K562 (cell line): ENCODE data around the gene RNF207. TPM values are rescaled to one million over a fixed set of nuclear protein-coding genes. Genes with fewer than 3 reads are reported as not detected.

Source experiments
- ASH1L ChIP-seq: fragments of 450-650 bp; IDR thresholded peaks from 2 replicates; pipeline ENCODE4 v1.6.1; 2018; ENCODE audit warnings: borderline replicate concordance, mild to moderate bottlenecking, low read depth; ENCODE audit not compliant: partially characterized antibody
- BRCA1 ChIP-seq, 2 experiments: fragments of 450-650 bp in 1 of 2; sonication (generic) in 1 of 2; formaldehyde crosslinking in 1 of 2; IDR thresholded peaks; 2 replicates each; pipeline versions ENCODE4 v1.5.0 to v1.6.1; 2017 to 2020; ENCODE audit warnings: mild to moderate bottlenecking in 1 of 2, missing genetic modification reagents in 1 of 2
- COPS2 ChIP-seq: fragments of 450-650 bp; conservative IDR thresholded peaks from 2 replicates; pipeline ENCODE4 v1.6.1; 2016; ENCODE audit warnings: mild to moderate bottlenecking, moderate library complexity
- ETS2 ChIP-seq: IDR thresholded peaks from 2 replicates; pipeline ENCODE4 v1.6.1; 2016; ENCODE audit warnings: borderline replicate concordance, missing genetic modification characterization, mild to moderate bottlenecking, moderate library complexity, missing compliant biosample characterization; ENCODE audit not compliant: poor library complexity, severe bottlenecking
- FOXA3 ChIP-seq, 2 experiments: fragments of 450-650 bp in 1 of 2; sonication (generic) in 1 of 2; formaldehyde crosslinking; IDR thresholded peaks in 1 of 2; conservative IDR thresholded peaks in 1 of 2; 2 replicates each; pipeline versions ENCODE4 v1.4.0 to v1.8.0; 2020 to 2022; ENCODE audit warnings: mild to moderate bottlenecking in 2 of 2, missing genetic modification reagents in 1 of 2
- MECOM ChIP-seq: fragments of 250-450 bp; sonication (Bioruptor Pico); IDR thresholded peaks from 2 replicates; pipeline ENCODE4 v1.8.0; 2022; ENCODE audit warnings: inconsistent platforms
- NR0B1 ChIP-seq: fragments of 450-650 bp; IDR thresholded peaks from one replicate; pipeline ENCODE4 v1.6.1; 2018; ENCODE audit warnings: mild to moderate bottlenecking, moderate library complexity; ENCODE audit not compliant: partially characterized antibody
- NR2C2 ChIP-seq, 2 experiments: fragments of 200-800 bp in 1 of 2; sonication (Bioruptor generic) in 1 of 2; sonication (generic) in 1 of 2; formaldehyde crosslinking in 1 of 2; IDR thresholded peaks; 2 replicates each; pipeline versions ENCODE4 v1.6.1 to v1.8.0; 2016 to 2022; ENCODE audit warnings: mild to moderate bottlenecking in 1 of 2, missing compliant biosample characterization in 1 of 2, missing genetic modification characterization in 1 of 2, missing genetic modification reagents in 1 of 2
- PBX2 ChIP-seq, 2 experiments: IDR thresholded peaks in 1 of 2; conservative IDR thresholded peaks in 1 of 2; 2 replicates each; pipeline ENCODE4 v1.6.1; 2016; ENCODE audit warnings: low read depth in 2 of 2, mild to moderate bottlenecking in 1 of 2, missing compliant biosample characterization in 1 of 2, missing genetic modification characterization in 1 of 2, moderate library complexity in 1 of 2
- RBM14 ChIP-seq: fragments of 200-400 bp; formaldehyde crosslinking; IDR thresholded peaks from 2 replicates; pipeline ENCODE4 v1.6.1; 2018; ENCODE audit warnings: low read depth, mild to moderate bottlenecking, low read length, moderate library complexity, borderline replicate concordance; ENCODE audit not compliant: insufficient read depth
- RUNX1 ChIP-seq: sonication (generic); IDR thresholded peaks from 2 replicates; pipeline ENCODE4 v1.6.1; 2016; ENCODE audit warnings: antibody characterized with exemption, low read depth
- SMAD3 ChIP-seq: fragments of 450-650 bp; formaldehyde crosslinking; conservative IDR thresholded peaks from 2 replicates; pipeline ENCODE4 v1.4.0; 2020; ENCODE audit warnings: mild to moderate bottlenecking
- STAG1 ChIP-seq: sonication (generic); formaldehyde crosslinking; IDR thresholded peaks from 2 replicates; pipeline ENCODE4 v1.5.0; 2020; ENCODE audit warnings: missing genetic modification reagents, borderline replicate concordance
- TAF15 ChIP-seq: fragments of 200-400 bp; formaldehyde crosslinking; IDR thresholded peaks from 2 replicates; pipeline ENCODE4 v1.6.1; 2017; ENCODE audit warnings: mild to moderate bottlenecking, low read depth, low read length, moderate library complexity
- TBL1XR1 ChIP-seq, 2 experiments: IDR thresholded peaks; 2 replicates each; pipeline ENCODE4 v1.6.1; 2012; ENCODE audit warnings: improper control_type of control experiment in 2 of 2, low read length in 2 of 2, mild to moderate bottlenecking in 1 of 2
- ZNF175 ChIP-seq: fragments of 200-800 bp; sonication (Bioruptor generic); IDR thresholded peaks from 2 replicates; pipeline ENCODE4 v1.6.1; 2016; ENCODE audit warnings: low read depth, mild to moderate bottlenecking, missing genetic modification characterization, missing compliant biosample characterization
- ZNF280B ChIP-seq: fragments of 250-450 bp; sonication (Bioruptor Pico); IDR thresholded peaks from 2 replicates; pipeline ENCODE4 v1.5.1; 2021; ENCODE audit warnings: mild to moderate bottlenecking
- ZNF57 ChIP-seq: fragments of 450-650 bp; formaldehyde crosslinking; IDR thresholded peaks from 2 replicates; pipeline ENCODE4 v1.4.0; 2020; ENCODE audit warnings: mild to moderate bottlenecking, moderate library complexity
- ZNF77 ChIP-seq: fragments of 250-450 bp; sonication (Bioruptor Pico); IDR thresholded peaks from 2 replicates; pipeline ENCODE4 v1.5.0; 2020
- polyA plus RNA-seq, 8 experiments: library from polyadenylated mRNA; depleted of rRNA in 4 of 8; stranded (reverse) in 5 of 8; unstranded in 3 of 8; fragments of >200 nt; fragmentation: Nextera tagmentation in 2 of 8; fragmentation: Illumina TruSeq in 1 of 8; extraction: Ambion mirVana in 2 of 8; extraction: Trizol in 1 of 8; gene quantifications; 2 replicates each; pipeline versions ENCODE4 v1.2.1 to v1.2.3, GENCODE V29; 2011 to 2014; ENCODE audit warnings: inconsistent platforms in 1 of 8, missing spikeins in 1 of 8
- total RNA-seq, 7 experiments: library from RNA; depleted of rRNA in 6 of 7; stranded (reverse); fragments of >200 nt in 6 of 7; fragmentation: Illumina TruSeq in 2 of 7; extraction: Trizol in 2 of 7; gene quantifications; 2 replicates each; pipeline versions ENCODE4 v1.2.1 to v1.2.3, GENCODE V29; 2011 to 2021; ENCODE audit warnings: low replicate concordance in 1 of 7

RNF207 gene
- total and polyA plus RNA-seq, 9 of the 15 experiments (the other 6 are each of a cell fraction or from before 2014, with no cell fraction given): 2.7 to 30.6 (median 12.9) TPM

- TF ChIP-seq NR0B1: no peak
- TF ChIP-seq MECOM (CRISPR knock-in tag): no peak
- no peak for TF ChIP-seq ETS2 (tag)
- no peak for TF ChIP-seq ZNF57 (CRISPR knock-in tag)
- TF ChIP-seq FOXA3 (CRISPR knock-in tag; conservative IDR thresholded peaks at IDR 0.05 in 1 of 2, IDR thresholded peaks at IDR 0.05 in 1 of 2): peak in 1 of 2 experiments; percentile 91; a peak in 2 of 4 replicates
- TF ChIP-seq SMAD3 (CRISPR knock-in tag): peak; percentile 73; the same call in 1 of the 2 replicates
- TF ChIP-seq NR2C2 (CRISPR knock-in tag; IDR thresholded peaks at IDR 0.05): peak; percentile 92
- no peak for TF ChIP-seq NR2C2 (tag; IDR thresholded peaks at IDR 0.05)
- no peak for TF ChIP-seq BRCA1 (IDR thresholded peaks at IDR 0.05)
- TF ChIP-seq BRCA1 (CRISPR knock-in tag; IDR thresholded peaks at IDR 0.05): 0 out of 2 replicates have a peak, but pooled peaks have one; percentile 25
- no peak; a peak in 1 of 4 replicates for TF ChIP-seq TBL1XR1 (IDR thresholded peaks at IDR 0.05; ENCODE audit: low read length in 2 of 2)
- TF ChIP-seq RUNX1: no peak
- no peak for TF ChIP-seq ZNF175 (CRISPR knock-in tag)
- TF ChIP-seq COPS2: no peak
- TF ChIP-seq PBX2 (CRISPR knock-in tag; IDR thresholded peaks at IDR 0.05; ENCODE audit: low read depth): peak; percentile 40; the same call in 1 of the 2 replicates
- TF ChIP-seq PBX2 (tag; conservative IDR thresholded peaks at IDR 0.05; ENCODE audit: low read depth): no peak
- no peak for TF ChIP-seq ZNF77 (CRISPR knock-in tag)
- no peak for TF ChIP-seq ZNF280B (CRISPR knock-in tag)
- TF ChIP-seq RBM14: no peak
- TF ChIP-seq TAF15: no peak
- peak; percentile 100 for TF ChIP-seq STAG1
- TF ChIP-seq ASH1L: no peak
Measured at GRCh38 chr1:6245086-6245868, 39.4 kb downstream of the RNF207 start (continued).
